GM12872 (cell line): ENCODE measurements around the gene INAFM1.

Experiments
- CTCF ChIP-seq: IDR thresholded peaks from 3 replicates; pipeline ENCODE4 v1.5.1; 2011; ENCODE audit warnings: low read depth, mild to moderate bottlenecking, low read length, moderate library complexity; ENCODE audit not compliant: insufficient read depth

INAFM1 gene

DNA sequence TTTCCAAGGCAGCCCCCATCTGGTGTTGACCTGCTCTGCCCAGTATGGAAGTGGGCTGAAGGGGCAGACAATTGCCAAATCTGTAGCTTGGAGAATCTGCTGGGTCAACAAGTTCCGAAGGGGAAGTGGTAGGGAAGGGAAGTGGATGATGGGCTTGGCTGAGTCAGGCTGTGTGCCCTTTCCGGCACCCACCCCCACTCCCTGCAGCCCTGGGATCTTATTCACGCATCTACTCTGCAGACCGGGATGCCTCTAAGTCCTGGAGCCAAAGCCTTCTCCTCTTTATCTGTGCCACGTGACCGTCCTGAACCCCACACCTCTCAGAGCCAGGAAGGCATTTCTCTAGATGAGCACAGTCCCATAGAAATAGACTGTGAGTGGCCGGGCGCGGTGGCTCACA lies 49.8 kb downstream of the INAFM1 start:
- no peak for TF ChIP-seq CTCF
